Caki2 (cell line): ENCODE measurements around the gene KRTAP10-3. TPM values are rescaled to one million over a fixed set of nuclear protein-coding genes. Genes with fewer than 3 reads are reported as not detected.
"Not testable (repeated sequence)": the region's sequence is repeated elsewhere in the genome, so short reads cannot be mapped to it uniquely, and the experiment has no call there.

ENCODE experiments used
- DNase-seq: peaks from one replicate; pipeline ENCODE4 v3.0.0-alpha.2; 2015; ENCODE audit warnings: low read depth
- in situ Hi-C: cut with HindIII; loops from 2 replicates; pipeline ENCODE4 v1.10.0; 2016; ENCODE audit warnings: low sequenced_read_pairs, low pct_unique_long_range_greater_than_20kb, mixed read lengths
- total RNA-seq: library from RNA; depleted of rRNA; stranded (reverse); fragments of >200 nt; shearing (Covaris generic); gene quantifications from 2 replicates; pipeline ENCODE4 v1.2.3, GENCODE V29; 2014; ENCODE audit warnings: low replicate concordance; rRNA removed

Gene KRTAP10-3
- total RNA-seq, result not detected in 2 replicates

GRCh38 chr21:44558695-44559094, at the start of gene KRTAP10-3:
TSS of gene KRTAP10-3 (minus strand) at chr21:44558795. CDS start at chr21:44558715, 80 bp downstream.
- no peak for DNase-seq
- in situ Hi-C loops, result no loop called here

- DNase-seq, result no peak
- in situ Hi-C loops, result no loop called here
Measured at GRCh38 chr21:44606495-44606894, 47.9 kb upstream of the KRTAP10-3 start.

GRCh38 chr21:44603911-44604310, 45.3 kb upstream of the KRTAP10-3 start:
- in situ Hi-C loops, result no loop called here

GRCh38 chr21:44603109-44603875, 44.7 kb upstream of the KRTAP10-3 start:
- no peak for DNase-seq
- in situ Hi-C loops, result no loop called here

More at GRCh38 chr21:44603911-44604310, 45.3 kb upstream of the KRTAP10-3 start:
- DNase-seq, result no peak

- in situ Hi-C loops, result no loop called here
Measured at GRCh38 chr21:44602463-44602850, 43.9 kb upstream of the KRTAP10-3 start.

GRCh38 chr21:44601596-44602462, 43.2 kb upstream of the KRTAP10-3 start:
- no peak for DNase-seq
- in situ Hi-C loops, result no loop called here

More at GRCh38 chr21:44602463-44602850, 43.9 kb upstream of the KRTAP10-3 start:
- DNase-seq, result no peak

GRCh38 chr21:44601091-44601490, 42.5 kb upstream of the KRTAP10-3 start:
- DNase-seq, in situ Hi-C loops: not testable (repeated sequence)

GRCh38 chr21:44600118-44600978, 41.8 kb upstream of the KRTAP10-3 start, which contains the start of gene KRTAP10-7:
TSS of gene KRTAP10-7 (plus strand) at chr21:44600597. CDS start at chr21:44600622, 25 bp downstream.
- in situ Hi-C loops, DNase-seq: not testable (repeated sequence)

GRCh38 chr21:44599264-44600029, 40.9 kb upstream of the KRTAP10-3 start:
- in situ Hi-C loops, result no loop called here
- DNase-seq, result no peak

GRCh38 chr21:44598061-44598460, 39.5 kb upstream of the KRTAP10-3 start:
- no peak for DNase-seq
- in situ Hi-C loops, result no loop called here

GRCh38 chr21:44596068-44596725, 37.6 kb upstream of the KRTAP10-3 start:
- in situ Hi-C loops, result no loop called here
- DNase-seq, result peak; percentile 54

GRCh38 chr21:44595524-44595923, 36.9 kb upstream of the KRTAP10-3 start:
- in situ Hi-C loops, result no loop called here
- DNase-seq, result no peak

- in situ Hi-C loops, result no loop called here
- no peak for DNase-seq
Measured at GRCh38 chr21:44594406-44594916, 35.9 kb upstream of the KRTAP10-3 start.

GRCh38 chr21:44593598-44594405, 35.2 kb upstream of the KRTAP10-3 start:
- in situ Hi-C loops, result no loop called here

GRCh38 chr21:44592446-44593311, 34.1 kb upstream of the KRTAP10-3 start, which contains the start of gene KRTAP10-6:
TSS of gene KRTAP10-6 (minus strand) at chr21:44592505. CDS start at chr21:44592484, 21 bp downstream.
- in situ Hi-C loops, result no loop called here
- DNase-seq, result no peak

More at GRCh38 chr21:44593598-44594405, 35.2 kb upstream of the KRTAP10-3 start:
- DNase-seq, result no peak
